Measurements from ENCODE around the gene REPS2. TPM values are rescaled to one million over a fixed set of nuclear protein-coding genes. Genes with fewer than 3 reads are reported as not detected.

The REPS2 gene
- total RNA-seq, 2 experiments from 2014 or later = 0.41 to 4.0 TPM

DNA sequence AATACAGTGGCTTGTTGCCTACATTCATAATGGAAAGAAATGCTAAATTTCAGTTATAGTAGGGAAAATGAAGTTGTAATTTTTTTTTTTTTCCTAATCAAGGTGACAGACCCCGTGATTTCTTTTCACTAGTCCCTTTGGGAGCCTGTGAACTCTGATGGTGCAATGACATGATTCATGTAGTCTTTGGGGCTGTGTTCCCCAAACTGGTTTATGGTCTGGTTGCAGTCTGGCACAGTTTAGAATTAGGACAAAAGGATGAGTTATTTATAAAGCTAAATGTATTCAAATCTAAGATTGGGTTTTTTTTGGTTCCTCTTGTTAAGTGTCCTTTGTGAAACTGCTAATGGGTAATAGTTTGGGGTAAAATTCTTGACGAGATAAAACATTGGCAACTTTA is 66.0 kb downstream of the REPS2 start:
- ChIA-PET POLR2A (no interaction called here), CTCF (ENCODE audit: unreplicated experiment) (no interaction called here)
- no peaks in the 10 kb centered on the region for H4K20me1 ChIP-seq (ENCODE audit: insufficient read depth, low read length)
- DNase-seq (ENCODE audit: low spot score) = no peak
- H3K27ac ChIP-seq (ENCODE audit: low read depth, low read length, poor library complexity, severe bottlenecking) = no peak overlapping the region
- intact Hi-C loops (cut with micrococcal nuclease; ENCODE audit: unreplicated experiment) = no loop called here
- no TSS peak for BruUV-seq (replicated peaks)
- no peaks in the 10 kb centered on the region for H3K9me2 ChIP-seq (ENCODE audit: insufficient read depth, low read length)
- H2AFZ ChIP-seq (ENCODE audit: low read length) = no peak overlapping the region
- H3K4me1 ChIP-seq (ENCODE audit: insufficient read depth, low read length, poor library complexity, severe bottlenecking) = no peaks in the 10 kb centered on the region
- no peaks in the 10 kb centered on the region for H3K36me3 ChIP-seq (ENCODE audit: insufficient read depth, low read length)
- TF ChIP-seq, protein P1, sequence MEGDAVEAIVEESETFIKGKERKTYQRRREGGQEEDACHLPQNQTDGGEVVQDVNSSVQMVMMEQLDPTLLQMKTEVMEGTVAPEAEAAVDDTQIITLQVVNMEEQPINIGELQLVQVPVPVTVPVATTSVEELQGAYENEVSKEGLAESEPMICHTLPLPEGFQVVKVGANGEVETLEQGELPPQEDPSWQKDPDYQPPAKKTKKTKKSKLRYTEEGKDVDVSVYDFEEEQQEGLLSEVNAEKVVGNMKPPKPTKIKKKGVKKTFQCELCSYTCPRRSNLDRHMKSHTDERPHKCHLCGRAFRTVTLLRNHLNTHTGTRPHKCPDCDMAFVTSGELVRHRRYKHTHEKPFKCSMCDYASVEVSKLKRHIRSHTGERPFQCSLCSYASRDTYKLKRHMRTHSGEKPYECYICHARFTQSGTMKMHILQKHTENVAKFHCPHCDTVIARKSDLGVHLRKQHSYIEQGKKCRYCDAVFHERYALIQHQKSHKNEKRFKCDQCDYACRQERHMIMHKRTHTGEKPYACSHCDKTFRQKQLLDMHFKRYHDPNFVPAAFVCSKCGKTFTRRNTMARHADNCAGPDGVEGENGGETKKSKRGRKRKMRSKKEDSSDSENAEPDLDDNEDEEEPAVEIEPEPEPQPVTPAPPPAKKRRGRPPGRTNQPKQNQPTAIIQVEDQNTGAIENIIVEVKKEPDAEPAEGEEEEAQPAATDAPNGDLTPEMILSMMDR (conservative IDR thresholded peaks at IDR 0.05; ENCODE audit: low read length) = no peak
- no peak for TF ChIP-seq EZH2phosphoT487 (IDR thresholded peaks at IDR 0.05; ENCODE audit: borderline replicate concordance, low read depth, low read length)
- H3K4me3 ChIP-seq (ENCODE audit: low read depth, low read length, poor library complexity, severe bottlenecking) = no peak overlapping the region
- H3K79me2 ChIP-seq (ENCODE audit: insufficient read depth, low read depth, low read length) = no peaks in the 10 kb centered on the region
- H3K4me2 ChIP-seq (ENCODE audit: low read length) = peak overlapping the region; percentile 5; the same call in 1 of the 2 replicates
- H3K9me3 ChIP-seq (ENCODE audit: low read length) = no peaks in the 10 kb centered on the region

- no peaks in the 10 kb centered on the region for H3K9me2 ChIP-seq (ENCODE audit: insufficient read depth, low read length)
- POLR2A ChIA-PET = interaction anchor here (0.7 to 2.0 kb wide), 3 partner anchors 10 to 209 kb away, joined by 3 to 11 read pairs (median 3); no protein-coding TSS in a partner anchor
- TF ChIP-seq, protein P1 (conservative IDR thresholded peaks at IDR 0.05; ENCODE audit: low read length) = no peak
- TF ChIP-seq EZH2phosphoT487 (IDR thresholded peaks at IDR 0.05; ENCODE audit: borderline replicate concordance, low read depth, low read length) = no peak
- H3K4me1 ChIP-seq (ENCODE audit: insufficient read depth, low read length, poor library complexity, severe bottlenecking) = no peaks in the 10 kb centered on the region
- no peaks in the 10 kb centered on the region for H3K9me3 ChIP-seq (ENCODE audit: low read length)
- CTCF ChIA-PET (ENCODE audit: unreplicated experiment) = interaction anchor here (0.9 kb wide), 1 partner anchor 33 kb away, joined by 4 read pairs; no protein-coding TSS in a partner anchor
- H3K4me3 ChIP-seq (ENCODE audit: low read depth, low read length, poor library complexity, severe bottlenecking) = no peak overlapping the region
- no peak overlapping the region for H3K27ac ChIP-seq (ENCODE audit: low read depth, low read length, poor library complexity, severe bottlenecking)
- no peaks in the 10 kb centered on the region for H4K20me1 ChIP-seq (ENCODE audit: insufficient read depth, low read length)
- no peak for DNase-seq (ENCODE audit: low spot score)
- H3K4me2 ChIP-seq (ENCODE audit: low read length) = no peak overlapping the region
- no peaks in the 10 kb centered on the region for H3K79me2 ChIP-seq (ENCODE audit: insufficient read depth, low read depth, low read length)
- no TSS peak for BruUV-seq (replicated peaks)
- no peaks in the 10 kb centered on the region for H3K36me3 ChIP-seq (ENCODE audit: insufficient read depth, low read length)
- intact Hi-C loops (cut with micrococcal nuclease; ENCODE audit: unreplicated experiment) = no loop called here
- H2AFZ ChIP-seq (ENCODE audit: low read length) = no peak overlapping the region
Measured at GRCh38 chrX:17014216-17014615, 67.8 kb downstream of the REPS2 start.

GRCh38 chrX:17017134-17017533 is 70.7 kb downstream of the REPS2 start:
- H3K4me3 ChIP-seq (ENCODE audit: low read depth, low read length, poor library complexity, severe bottlenecking) = no peak overlapping the region
- H3K4me2 ChIP-seq (ENCODE audit: low read length) = no peak overlapping the region
- no peak for DNase-seq (ENCODE audit: low spot score)
- H3K9me2 ChIP-seq (ENCODE audit: insufficient read depth, low read length) = no peaks in the 10 kb centered on the region
- H3K79me2 ChIP-seq (ENCODE audit: insufficient read depth, low read depth, low read length) = no peaks in the 10 kb centered on the region
- no peaks in the 10 kb centered on the region for H3K9me3 ChIP-seq (ENCODE audit: low read length)
- BruUV-seq (replicated peaks) = no TSS peak
- TF ChIP-seq, protein P1 (conservative IDR thresholded peaks at IDR 0.05; ENCODE audit: low read length) = no peak
- no peak for TF ChIP-seq EZH2phosphoT487 (IDR thresholded peaks at IDR 0.05; ENCODE audit: borderline replicate concordance, low read depth, low read length)
- H3K27ac ChIP-seq (ENCODE audit: low read depth, low read length, poor library complexity, severe bottlenecking) = no peak overlapping the region
- no peaks in the 10 kb centered on the region for H3K36me3 ChIP-seq (ENCODE audit: insufficient read depth, low read length)
- ChIA-PET CTCF (ENCODE audit: unreplicated experiment) (no interaction called here), POLR2A (interaction anchor here (0.6 to 0.8 kb wide), 2 partner anchors 25 to 1955 kb away, joined by 3 read pairs; no protein-coding TSS in a partner anchor)
- no peak overlapping the region for H2AFZ ChIP-seq (ENCODE audit: low read length)
- H3K4me1 ChIP-seq (ENCODE audit: insufficient read depth, low read length, poor library complexity, severe bottlenecking) = no peaks in the 10 kb centered on the region
- intact Hi-C loops (cut with micrococcal nuclease; ENCODE audit: unreplicated experiment) = no loop called here
- H4K20me1 ChIP-seq (ENCODE audit: insufficient read depth, low read length) = no peaks in the 10 kb centered on the region
